ENCODE measurements around the gene HSFX1.

GRCh38 chrX:149799095-149799714 is 25.3 kb downstream of the HSFX1 start:
- TF ChIP-seq CTCF (IDR thresholded peaks at IDR 0.05; ENCODE audit: low read depth, low read length) (no peak), EZH2phosphoT487 (IDR thresholded peaks at IDR 0.05; ENCODE audit: low read depth) (no peak)

Data from OCI-LY3 (cell line).